B cell (primary cell): ENCODE data around the gene RCC2.

ENCODE experiments used
- EZH2 ChIP-seq: IDR thresholded peaks from 2 replicates; pipeline ENCODE4 v1.6.1; 2012; ENCODE audit warnings: borderline replicate concordance, low read depth, mild to moderate bottlenecking, moderate library complexity, low read length; ENCODE audit not compliant: insufficient read depth, poor library complexity, severe bottlenecking
- TF ChIP-seq, protein P1 (sequence below): fragments of 200-600 bp; IDR thresholded peaks from one replicate; pipeline ENCODE4 v1.8.0; 2022; ENCODE audit warnings: antibody characterized with exemption, mild to moderate bottlenecking

- no peak for TF ChIP-seq EZH2
- TF ChIP-seq, protein P1, sequence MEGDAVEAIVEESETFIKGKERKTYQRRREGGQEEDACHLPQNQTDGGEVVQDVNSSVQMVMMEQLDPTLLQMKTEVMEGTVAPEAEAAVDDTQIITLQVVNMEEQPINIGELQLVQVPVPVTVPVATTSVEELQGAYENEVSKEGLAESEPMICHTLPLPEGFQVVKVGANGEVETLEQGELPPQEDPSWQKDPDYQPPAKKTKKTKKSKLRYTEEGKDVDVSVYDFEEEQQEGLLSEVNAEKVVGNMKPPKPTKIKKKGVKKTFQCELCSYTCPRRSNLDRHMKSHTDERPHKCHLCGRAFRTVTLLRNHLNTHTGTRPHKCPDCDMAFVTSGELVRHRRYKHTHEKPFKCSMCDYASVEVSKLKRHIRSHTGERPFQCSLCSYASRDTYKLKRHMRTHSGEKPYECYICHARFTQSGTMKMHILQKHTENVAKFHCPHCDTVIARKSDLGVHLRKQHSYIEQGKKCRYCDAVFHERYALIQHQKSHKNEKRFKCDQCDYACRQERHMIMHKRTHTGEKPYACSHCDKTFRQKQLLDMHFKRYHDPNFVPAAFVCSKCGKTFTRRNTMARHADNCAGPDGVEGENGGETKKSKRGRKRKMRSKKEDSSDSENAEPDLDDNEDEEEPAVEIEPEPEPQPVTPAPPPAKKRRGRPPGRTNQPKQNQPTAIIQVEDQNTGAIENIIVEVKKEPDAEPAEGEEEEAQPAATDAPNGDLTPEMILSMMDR: no peak
These were observed 46.2 kb downstream of the RCC2 start for GRCh38 chr1:17393230-17393629.
